ENCODE measurements around the gene PSG11.
"Not testable (repeated sequence)": the region's sequence is repeated elsewhere in the genome, so short reads cannot be mapped to it uniquely, and the experiment has no call there.

- TF ChIP-seq CTCF, POLR2A (IDR thresholded peaks at IDR 0.05): not testable (repeated sequence)
Observed at GRCh38 chr19:42992029-42992604, 34.2 kb downstream of the PSG11 start.

Data from breast epithelium (tissue), 3 donors.